Non-pigmented ciliary epithelial cell (primary cell): ENCODE measurements around the gene VPS26B.
A peak's percentile ranks its signal among the peaks of the same experiment; 100 is the strongest.

Source experiments
- DNase-seq: peaks from one replicate; pipeline ENCODE4 v3.0.0-alpha.2; 2010; ENCODE audit warnings: low read depth

The VPS26B gene

GRCh38 chr11:134257101-134257500 lies 32.6 kb downstream of the VPS26B start:
- no peak for DNase-seq

- DNase-seq, result no peak
Observed at GRCh38 chr11:134258577-134258976, 34.1 kb downstream of the VPS26B start.

GRCh38 chr11:134260503-134260902 lies 36.0 kb downstream of the VPS26B start:
- no peak for DNase-seq

- no peak for DNase-seq
Observed at GRCh38 chr11:134260983-134261382, 36.5 kb downstream of the VPS26B start.

GRCh38 chr11:134261626-134262488 lies 37.4 kb downstream of the VPS26B start:
- DNase-seq, result no peak

GRCh38 chr11:134264966-134265764 lies 40.7 kb downstream of the VPS26B start:
- no peak for DNase-seq

- no peak for DNase-seq
Observed at GRCh38 chr11:134266440-134266839, 42.0 kb downstream of the VPS26B start.

- peak; percentile 51 for DNase-seq
Observed at GRCh38 chr11:134266841-134267251, 42.4 kb downstream of the VPS26B start.

- DNase-seq, result no peak
Observed at GRCh38 chr11:134267461-134267860, 43.0 kb downstream of the VPS26B start.

- no peak for DNase-seq
Observed at GRCh38 chr11:134267966-134268365, 43.5 kb downstream of the VPS26B start.

- DNase-seq, result no peak
Observed at GRCh38 chr11:134270250-134270714, 45.8 kb downstream of the VPS26B start.

GRCh38 chr11:134271978-134272377 lies 47.5 kb downstream of the VPS26B start:
- no peak for DNase-seq

- no peak for DNase-seq
Observed at GRCh38 chr11:134272381-134273316, 48.2 kb downstream of the VPS26B start.

- no peak for DNase-seq
Observed at GRCh38 chr11:134273317-134273712, 48.8 kb downstream of the VPS26B start.

GRCh38 chr11:134275188-134275533 lies 50.7 kb downstream of the VPS26B start:
- DNase-seq, result no peak

GRCh38 chr11:134275534-134276395 lies 51.3 kb downstream of the VPS26B start, which contains the start of gene GLB1L3:
Gene GLB1L3, plus strand, starts transcription at chr11:134276379. Its CDS starts 362 bp downstream, at chr11:134276741.
- DNase-seq, result no peak

- DNase-seq, result no peak
Observed at GRCh38 chr11:134276396-134277182, 52.1 kb downstream of the VPS26B start.

- DNase-seq, result no peak
Observed at GRCh38 chr11:134277183-134278001, 52.9 kb downstream of the VPS26B start.

- no peak for DNase-seq
Observed at GRCh38 chr11:134278356-134278755, 53.9 kb downstream of the VPS26B start.
